GM18873 (cell line): Measurements from ENCODE around the gene CDH11.

Experiments used
- ATAC-seq: cut with Tn5 transposase; IDR thresholded peaks from one replicate; pipeline ENCODE4 v1.9.1; 2021; ENCODE audit warnings: mild to moderate bottlenecking, moderate library complexity, moderate number of reproducible peaks; ENCODE audit not compliant: unreplicated experiment, low FRiP score

Gene CDH11

GRCh38 chr16:64989050-64989449, 132.8 kb downstream of the CDH11 start:
- no peak for ATAC-seq

- no peak for ATAC-seq
Measured at GRCh38 chr16:64983963-64984362, 137.9 kb downstream of the CDH11 start.

- no peak for ATAC-seq
Measured at GRCh38 chr16:64983231-64983630, 138.6 kb downstream of the CDH11 start.

- no peak for ATAC-seq
Measured at GRCh38 chr16:64982581-64982980, 139.3 kb downstream of the CDH11 start.

- no peak for ATAC-seq
Measured at GRCh38 chr16:64981568-64982281, 140.1 kb downstream of the CDH11 start.

- no peak for ATAC-seq
Measured at GRCh38 chr16:64977206-64977920, 144.5 kb downstream of the CDH11 start.

GRCh38 chr16:64975821-64976220, 146.0 kb downstream of the CDH11 start:
- ATAC-seq = no peak

GRCh38 chr16:64974381-64974780, 147.5 kb downstream of the CDH11 start:
- no peak for ATAC-seq

GRCh38 chr16:64973171-64973570, 148.7 kb downstream of the CDH11 start:
- no peak for ATAC-seq

- ATAC-seq = no peak
Measured at GRCh38 chr16:64971171-64971570, 150.7 kb downstream of the CDH11 start.

- ATAC-seq = no peak
Measured at GRCh38 chr16:64969221-64969620, 152.6 kb downstream of the CDH11 start.

- ATAC-seq = no peak
Measured at GRCh38 chr16:64968539-64968938, 153.3 kb downstream of the CDH11 start.

GRCh38 chr16:64964126-64964540, 157.7 kb downstream of the CDH11 start:
- no peak for ATAC-seq

- ATAC-seq = no peak
Measured at GRCh38 chr16:64962786-64963185, 159.1 kb downstream of the CDH11 start.

- ATAC-seq = no peak
Measured at GRCh38 chr16:64957246-64957645, 164.6 kb downstream of the CDH11 start.

GRCh38 chr16:64952177-64952576, 169.7 kb downstream of the CDH11 start:
- ATAC-seq = no peak

GRCh38 chr16:64951193-64951592, 170.7 kb downstream of the CDH11 start:
- no peak for ATAC-seq

- no peak for ATAC-seq
Measured at GRCh38 chr16:64950731-64951130, 171.1 kb downstream of the CDH11 start.

GRCh38 chr16:64950262-64950661, 171.6 kb downstream of the CDH11 start:
- no peak for ATAC-seq

- ATAC-seq = no peak
Measured at GRCh38 chr16:64948056-64948455, 173.8 kb downstream of the CDH11 start.

- no peak for ATAC-seq
Measured at GRCh38 chr16:64947651-64948050, 174.2 kb downstream of the CDH11 start.

GRCh38 chr16:64933885-64934284, 188.0 kb downstream of the CDH11 start:
- ATAC-seq = no peak
